ENCODE data around the gene FAM209B.
"Not testable (repeated sequence)": the region's sequence is repeated elsewhere in the genome, so short reads cannot be mapped to it uniquely, and the experiment has no call there.

The FAM209B gene

DNA sequence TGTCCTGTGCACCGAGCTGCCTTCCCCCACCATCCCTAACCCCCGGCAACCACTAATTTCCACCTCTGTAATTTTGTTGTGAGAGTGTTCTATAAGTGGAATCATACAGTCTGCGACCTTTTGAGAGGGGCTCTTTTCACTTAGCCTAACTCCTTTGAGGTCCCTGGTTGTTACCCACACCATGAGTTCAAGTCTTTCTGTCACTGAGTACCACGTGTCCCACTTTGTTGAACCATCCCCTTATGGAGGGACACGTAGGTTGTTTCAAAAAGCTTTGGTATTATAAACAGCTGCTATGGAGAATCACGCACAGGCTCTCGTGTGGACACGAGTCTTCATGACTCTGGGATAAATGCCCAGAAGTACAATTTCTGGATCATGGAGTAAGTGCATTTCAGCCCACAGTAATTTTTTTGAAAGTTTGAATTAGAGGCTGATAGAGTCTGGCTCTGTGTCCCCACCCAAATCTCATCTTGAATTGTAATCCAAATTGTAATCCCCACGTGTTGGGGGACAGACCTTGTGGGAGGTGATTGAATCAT is 9.5 kb downstream of the FAM209B start:
- no peak for DNase-seq

DNA sequence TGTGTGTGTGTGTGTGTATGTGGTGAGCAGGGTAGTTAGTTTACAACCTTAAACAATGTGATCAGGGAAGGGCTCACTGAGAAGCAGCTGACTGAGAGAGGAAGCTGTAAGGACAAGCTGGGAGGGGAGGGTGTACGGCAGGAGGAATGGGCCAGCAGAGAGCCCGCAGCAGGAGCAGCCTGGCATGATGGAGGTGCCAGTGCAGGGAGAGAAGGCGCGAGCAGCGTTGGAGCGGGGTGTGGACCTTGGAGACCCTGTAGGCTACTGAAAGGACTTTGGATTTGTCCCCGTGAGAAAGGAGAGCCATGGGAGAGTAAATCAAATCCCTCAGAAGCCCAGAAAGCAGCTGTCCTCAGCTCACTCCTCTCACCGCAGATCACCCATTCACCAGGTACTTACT is 18.5 kb downstream of the FAM209B start:
- no peak for DNase-seq

DNA sequence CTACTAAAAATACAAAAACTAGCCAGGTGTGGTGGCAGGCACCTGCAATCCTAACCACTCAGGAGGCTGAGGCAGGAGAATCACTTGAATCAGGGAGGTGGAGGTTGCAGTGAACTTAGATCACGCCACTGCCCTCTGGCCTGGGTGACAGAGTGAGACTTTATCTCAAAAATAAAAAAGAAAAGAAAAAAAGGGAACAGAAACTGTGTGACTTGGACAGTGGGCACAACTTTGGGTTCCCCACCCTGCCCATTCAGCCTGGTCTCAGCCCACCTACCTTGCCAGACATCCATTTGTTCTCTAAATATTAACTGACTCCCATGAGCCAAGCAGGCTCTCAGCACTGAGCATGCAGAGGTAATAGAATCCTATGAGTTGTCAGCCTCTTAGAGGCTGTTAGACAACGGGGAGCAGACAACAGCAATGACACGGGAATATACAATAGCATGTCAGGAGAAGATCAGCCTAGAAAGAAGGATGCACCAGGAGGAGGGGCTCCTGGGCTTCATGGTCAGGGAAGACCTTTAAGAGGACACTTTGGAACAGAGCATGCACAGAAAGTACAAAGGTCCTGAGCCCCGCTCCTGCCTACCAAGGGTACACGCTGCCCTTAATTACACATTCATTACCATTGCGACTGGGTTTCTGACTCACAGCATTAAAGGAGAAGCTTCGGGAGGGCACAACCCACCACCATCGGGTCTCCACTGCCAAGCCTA is 20.0 kb downstream of the FAM209B start:
- no peak for DNase-seq

DNA sequence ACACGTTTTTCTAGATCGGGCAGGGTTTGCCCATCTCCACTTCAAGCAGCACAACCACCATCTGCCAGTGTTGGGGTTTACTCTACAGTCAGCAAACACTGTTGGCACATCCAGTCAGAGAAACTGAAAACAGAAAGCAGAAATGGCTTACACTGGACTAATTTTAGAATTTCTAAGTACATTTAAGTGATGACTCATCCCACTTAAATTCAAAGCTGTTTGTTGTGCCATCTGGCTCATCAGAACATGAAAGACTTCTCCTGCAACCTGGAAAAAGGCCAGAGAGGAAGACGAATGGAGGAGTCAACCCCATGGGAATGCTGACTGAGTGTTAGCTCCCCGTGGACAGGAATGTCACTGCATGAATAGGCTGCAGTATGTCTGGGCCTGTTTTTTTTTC is 21.8 kb downstream of the FAM209B start:
- DNase-seq: no peak

DNA sequence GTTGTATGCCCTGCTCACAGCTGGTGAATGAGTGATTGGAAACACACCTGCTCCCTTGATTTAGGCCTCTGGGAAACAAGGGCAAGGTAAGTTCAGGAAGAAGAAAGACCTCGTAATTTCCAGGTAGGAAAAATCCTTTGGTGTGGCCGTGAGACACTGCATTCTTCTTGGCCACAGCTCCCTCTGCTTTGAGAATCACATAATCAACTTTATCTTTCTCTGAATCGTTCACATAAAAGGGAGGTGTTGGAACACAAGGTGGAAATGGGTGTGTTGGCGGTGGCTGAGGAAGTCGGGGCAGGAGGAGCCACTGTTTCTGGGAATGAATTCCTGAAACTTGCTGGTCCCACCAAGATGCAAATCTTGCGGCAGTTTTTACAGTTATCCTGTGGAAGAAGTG is 25.9 kb downstream of the FAM209B start:
- no peak for DNase-seq

DNA sequence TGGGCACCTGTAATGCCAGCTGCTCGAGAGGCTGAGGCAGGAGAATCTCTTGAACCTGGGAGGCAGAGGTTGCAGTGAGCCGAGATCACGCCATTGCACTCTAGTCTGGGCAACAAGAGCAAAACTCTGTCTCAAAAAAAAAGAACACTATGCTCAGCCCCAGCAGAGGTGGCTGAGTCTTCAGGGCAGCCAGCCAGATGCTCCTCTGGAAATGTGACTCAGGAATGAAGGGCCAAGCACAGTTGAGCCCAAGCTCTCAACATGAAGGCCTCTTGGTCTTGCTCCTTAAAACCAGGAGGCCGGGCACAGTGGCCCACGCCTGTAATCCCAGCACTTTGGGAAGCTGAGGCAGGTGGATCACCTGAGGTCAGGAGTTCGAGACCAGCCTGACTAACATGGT is 31.5 kb downstream of the FAM209B start:
- DNase-seq: not testable (repeated sequence)

DNA sequence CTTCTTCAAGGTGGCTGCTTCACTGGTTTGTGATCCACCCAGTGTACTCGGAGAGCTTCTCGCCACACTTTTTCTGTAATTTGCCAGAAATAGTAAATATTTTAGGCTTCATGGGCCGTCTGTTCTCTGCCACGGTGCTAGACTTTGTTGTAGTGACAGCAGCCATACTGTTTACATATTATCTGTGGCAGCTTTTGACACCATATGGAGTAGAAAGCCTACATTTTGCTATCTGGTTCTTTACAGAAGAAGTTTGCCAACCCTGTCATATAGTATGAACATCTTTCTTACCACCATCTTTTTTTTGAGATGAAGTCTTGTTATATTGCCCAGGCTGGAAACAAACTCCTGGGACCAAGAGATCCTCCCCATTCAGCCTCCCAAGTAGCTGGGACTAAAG is 32.5 kb downstream of the FAM209B start:
- DNase-seq: no peak

DNA sequence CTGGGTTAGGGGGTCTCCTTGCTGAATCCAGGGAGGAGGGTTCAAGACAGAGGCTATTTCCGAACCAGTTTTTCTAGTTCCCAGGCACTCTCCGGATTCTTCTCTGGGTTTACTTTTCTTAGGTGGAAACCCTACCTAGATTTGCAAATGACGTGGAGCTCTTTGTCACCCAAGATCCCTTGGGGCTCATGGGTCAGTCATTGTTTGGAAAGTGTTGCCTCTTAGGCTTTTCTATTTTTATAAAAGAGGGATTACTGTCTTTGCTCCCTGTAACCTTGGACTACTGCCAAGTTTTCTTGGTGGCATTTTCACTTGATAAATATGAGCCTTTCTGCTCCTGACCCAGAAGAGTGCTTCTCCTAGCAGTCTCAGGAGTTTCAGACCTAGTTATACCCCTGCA is 33.6 kb downstream of the FAM209B start:
- no peak for DNase-seq

DNA sequence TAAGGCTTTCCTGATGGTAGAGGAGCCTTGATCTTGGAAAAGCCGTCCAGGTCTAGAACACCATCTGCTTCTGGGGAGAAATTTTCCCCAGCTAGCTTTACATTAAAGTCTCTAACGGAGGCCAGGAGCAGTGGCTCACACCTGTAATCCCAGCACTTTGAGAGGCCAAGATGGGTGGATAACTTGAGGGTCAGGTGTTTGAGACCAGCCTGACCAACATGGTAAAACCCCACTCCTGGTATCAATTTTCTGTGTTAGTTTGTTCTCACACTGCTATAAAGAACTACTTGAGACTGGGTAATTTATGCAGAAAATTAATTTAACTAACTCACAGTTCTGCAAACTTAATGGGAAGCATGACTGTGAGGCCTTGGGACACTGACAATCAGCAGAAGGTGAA is 37.8 kb downstream of the FAM209B start:
- no peak for DNase-seq

DNA sequence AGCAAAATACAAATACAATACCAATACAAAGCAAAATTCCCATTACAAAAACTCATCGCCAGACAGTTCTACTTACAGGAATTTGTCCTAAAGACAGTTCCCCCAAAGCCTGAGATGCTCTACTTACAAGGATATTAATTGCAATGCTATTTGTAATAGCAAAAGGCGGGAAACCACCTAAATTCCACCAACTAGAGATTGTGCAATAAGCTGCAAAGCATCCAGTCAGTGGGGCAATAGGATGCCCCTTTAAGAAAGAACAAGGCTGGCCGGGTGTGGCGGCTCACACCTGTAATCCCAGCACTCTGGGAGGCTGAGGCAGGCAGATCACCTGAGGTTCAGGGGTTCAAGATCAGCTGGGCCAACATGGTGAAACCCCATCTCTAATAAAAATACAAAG is 39.1 kb downstream of the FAM209B start:
- DNase-seq: no peak

DNA sequence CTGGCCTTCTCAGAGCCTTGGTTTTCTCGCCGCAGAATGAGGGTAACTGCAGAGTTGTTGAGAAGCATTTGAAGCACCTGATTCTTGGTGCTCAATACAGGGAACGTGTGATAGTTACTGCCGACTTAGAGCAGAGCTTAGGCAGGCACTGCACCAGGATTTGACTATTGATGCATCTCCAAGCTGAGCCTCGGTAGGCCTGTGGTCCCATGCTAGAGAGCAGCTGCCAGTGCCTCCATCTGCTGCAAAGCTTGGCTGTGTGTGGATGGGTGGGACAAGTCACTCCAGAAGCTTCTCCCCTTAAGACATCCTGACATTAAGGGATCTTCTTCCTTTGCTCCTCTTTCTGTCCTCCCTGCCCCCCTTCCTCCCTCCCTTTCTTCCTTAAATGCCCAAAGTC is 40.9 kb downstream of the FAM209B start:
- no peak for DNase-seq

DNA sequence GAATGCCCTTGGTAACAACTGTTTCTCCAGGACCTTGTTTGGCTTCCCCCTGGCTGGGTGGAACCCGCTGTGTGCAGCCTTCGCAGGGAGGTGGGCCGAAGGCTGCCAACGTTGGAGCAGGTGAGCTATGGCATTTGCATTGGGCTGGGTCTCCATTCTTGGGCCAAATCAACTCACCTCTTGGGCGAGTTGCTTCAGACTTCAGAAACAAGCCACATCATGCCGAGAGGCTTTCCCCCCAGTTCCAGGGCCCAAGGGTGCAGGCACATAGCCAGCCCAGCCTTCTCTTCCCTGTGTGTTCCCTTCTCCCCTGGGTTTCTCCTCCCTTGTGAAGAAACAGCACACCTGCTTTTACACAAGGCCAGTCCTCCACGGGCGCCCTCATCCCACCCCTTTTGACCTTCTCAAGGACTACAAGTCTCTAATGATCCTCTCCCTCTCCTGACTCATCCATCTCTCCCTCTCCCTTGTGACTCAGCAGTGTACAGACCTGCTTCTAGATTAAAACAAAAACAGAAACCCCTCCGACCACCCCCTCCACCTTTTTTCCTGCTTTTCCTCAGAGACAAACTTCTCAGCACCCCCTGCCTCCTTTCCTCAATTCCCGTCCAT is 41.6 kb downstream of the FAM209B start:
- no peak for DNase-seq

DNA sequence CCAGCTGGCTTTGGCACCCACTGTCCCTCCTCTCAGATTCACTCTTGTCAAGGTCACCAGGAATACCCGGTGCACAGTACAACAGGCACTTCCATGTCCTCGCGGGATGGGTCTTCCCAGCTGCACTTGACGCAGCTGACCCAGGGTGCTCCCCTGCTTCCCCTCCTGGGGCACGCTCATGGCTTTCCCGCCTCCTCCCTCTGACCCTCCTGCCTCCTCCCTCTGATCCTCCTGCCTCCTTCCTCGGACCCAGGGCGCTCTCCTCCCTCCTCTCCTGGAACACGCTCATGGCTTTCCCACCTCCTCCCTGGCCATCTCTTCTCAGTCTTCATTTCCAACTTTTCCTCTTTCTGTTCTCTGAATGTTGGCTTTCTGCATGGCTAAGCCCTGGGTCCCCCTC is 42.1 kb downstream of the FAM209B start:
- no peak for DNase-seq

DNA sequence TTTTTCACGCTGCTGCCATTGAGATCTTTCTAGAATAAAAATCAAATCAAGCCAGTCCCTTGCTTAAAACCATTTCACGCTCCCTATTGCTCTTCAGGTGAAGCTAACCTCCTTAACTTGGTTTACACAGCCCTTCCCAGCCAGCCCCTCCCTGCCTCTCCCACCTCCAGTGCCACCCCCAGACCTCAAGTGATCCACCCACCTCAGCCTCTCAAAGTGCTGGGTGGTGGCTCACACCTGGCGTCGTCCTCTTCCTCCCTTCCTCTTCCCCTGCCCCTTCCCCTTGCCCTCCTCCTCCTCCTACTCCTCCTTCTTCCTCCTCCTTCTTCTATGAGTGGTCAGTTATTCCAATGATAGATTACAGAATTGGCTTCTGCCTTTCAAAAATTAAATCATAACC is 42.9 kb downstream of the FAM209B start:
- no peak for DNase-seq

DNA sequence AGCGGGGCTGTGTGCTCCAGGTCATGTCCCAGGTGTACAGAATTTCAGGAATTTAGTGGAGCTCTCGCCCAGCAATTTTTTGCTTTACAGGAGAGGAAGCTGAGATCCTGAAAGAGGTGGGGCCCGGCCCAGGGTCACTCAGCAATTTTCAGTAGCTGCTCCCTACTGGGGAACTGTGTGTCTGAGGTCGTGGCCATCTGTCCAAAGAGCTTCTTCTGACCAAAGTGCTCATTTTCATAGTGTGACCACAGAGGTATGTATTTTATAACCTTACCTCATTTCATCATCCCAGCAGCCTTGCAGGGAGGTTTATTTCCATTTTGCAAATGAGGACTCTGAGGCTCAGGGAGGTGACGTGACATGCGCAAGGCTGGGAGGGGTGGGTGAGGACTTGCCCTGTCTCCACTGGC is 46.3 kb downstream of the FAM209B start:
- DNase-seq: no peak

DNA sequence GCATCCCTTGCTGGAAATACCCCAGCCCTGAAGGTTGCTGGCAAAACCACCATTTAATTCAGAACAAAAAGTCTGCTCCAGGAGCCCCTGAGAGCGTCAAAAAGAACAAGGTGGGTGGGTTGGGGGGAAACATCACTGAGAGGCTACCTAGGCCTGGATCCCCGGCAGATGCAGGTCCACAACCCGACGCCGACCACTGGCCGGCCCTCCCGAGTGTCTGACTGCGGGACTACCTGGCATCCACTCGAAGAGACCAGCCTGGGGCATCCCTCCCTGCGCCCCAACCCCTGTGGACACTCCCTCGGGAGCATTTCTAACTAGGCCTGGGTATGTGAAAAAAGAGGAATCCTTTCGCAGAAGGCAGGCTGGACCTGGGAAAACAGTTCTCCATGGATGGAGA is 47.2 kb downstream of the FAM209B start:
- no peak for DNase-seq

DNA sequence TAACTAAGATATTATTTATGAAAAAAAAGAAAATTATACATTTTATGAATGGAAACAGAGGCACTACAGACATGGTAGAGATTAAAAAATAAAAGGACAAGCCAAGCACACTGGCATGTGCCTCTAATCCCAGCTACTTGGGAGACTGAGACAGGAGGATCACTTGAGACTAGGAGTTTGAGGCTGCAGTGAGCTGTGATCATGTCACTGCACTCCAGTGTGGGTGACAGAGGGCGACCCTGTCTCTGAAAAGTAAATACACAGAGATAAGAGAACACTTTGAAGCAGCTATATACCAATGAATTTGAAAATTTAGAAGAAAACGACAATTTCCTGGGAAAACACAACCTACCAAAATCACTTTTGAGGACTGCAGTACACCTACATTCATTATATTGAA is 48.7 kb downstream of the FAM209B start:
- no peak for DNase-seq

DNA sequence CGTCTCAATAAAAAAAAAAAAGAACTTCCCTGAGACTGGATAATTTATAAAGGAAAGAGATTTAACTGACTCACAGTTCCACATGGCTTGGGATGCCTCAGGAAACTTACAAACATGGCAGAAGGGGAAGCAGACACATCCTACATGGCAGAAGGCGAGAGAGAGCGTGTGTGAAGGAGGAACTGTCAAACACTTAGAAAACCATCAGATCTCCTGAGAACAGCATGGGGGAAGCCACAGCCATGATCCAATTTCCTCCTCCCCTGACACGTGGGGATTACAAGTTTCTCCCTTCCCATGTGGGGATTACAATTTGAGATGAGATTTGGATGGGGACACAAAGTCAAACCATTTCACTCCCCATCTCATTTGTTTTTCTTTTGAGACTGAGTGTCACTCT is 49.5 kb downstream of the FAM209B start:
- no peak for DNase-seq

DNA sequence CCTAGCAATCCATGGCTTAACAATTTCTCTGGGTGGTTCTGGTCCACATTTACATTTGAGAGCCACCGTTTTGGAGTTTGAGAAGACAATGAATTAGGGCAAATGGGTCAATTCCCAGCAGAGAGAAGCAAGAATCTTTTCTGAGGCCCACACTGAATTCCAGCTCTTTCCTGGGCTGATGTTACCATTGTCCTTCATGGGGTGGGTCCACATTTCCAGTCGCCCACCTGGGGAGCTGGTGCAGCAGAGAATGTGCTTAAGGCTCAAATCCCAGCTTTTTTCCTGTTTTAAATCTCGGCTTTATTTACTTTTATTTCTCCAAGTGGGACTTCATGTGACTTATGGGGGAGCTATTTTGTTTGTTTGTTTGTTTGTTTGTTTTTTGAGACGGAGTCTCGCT is 51.9 kb downstream of the FAM209B start:
- DNase-seq: no peak
